GM19452 (cell line): ENCODE measurements around the gene SLCO3A1.

Experiments used
- ATAC-seq: cut with Tn5 transposase; IDR thresholded peaks from one replicate; pipeline ENCODE4 v1.9.1; 2021; ENCODE audit not compliant: unreplicated experiment

Gene SLCO3A1

DNA sequence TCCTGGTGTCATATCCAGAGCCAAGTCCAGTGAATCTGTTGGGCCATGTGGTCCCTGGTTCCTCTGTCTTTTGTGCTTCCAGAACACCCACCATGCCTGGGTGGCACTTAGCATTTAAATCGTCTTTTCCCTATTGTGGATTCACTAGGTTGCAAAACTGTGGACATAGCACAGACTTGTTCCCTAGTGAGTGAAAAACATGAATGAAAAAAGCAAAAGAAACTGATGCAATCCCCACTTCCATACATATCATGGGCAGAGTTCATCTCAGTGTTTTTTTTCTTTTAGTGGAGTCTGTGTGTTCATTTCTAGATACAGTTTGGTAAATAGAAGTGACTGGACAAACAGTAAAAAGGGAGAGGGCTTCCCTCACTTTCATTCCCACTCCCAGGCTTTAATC, 170.5 kb downstream of the SLCO3A1 start:
- ATAC-seq, result no peak

DNA sequence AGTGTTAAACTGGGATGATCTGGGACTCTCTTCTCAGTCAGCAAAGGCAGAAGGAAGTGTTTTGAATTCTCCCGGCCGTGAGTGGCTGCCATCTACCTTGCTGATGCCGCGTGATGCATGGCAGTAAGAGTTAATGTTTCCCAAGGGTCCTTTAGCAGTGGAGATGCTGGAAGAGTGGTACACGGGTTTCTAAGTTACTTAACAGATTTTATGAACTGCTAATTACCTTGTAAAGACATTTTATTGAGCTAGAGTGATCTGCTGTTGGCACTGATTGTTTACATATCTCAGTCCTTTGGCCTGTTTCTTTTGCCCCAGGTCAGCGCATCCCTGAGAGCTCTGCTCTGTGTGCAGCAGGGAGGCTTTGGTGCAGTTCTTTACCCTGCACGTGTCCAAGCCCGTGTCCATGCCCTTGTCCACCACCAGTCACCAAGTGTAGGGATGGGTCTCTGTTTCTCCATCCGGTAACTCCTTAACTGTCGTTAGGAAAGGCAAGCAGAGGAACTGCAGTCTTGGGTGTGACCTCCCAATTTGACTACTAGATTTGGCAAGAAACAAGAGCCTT, 172.3 kb downstream of the SLCO3A1 start:
- ATAC-seq, result no peak

DNA sequence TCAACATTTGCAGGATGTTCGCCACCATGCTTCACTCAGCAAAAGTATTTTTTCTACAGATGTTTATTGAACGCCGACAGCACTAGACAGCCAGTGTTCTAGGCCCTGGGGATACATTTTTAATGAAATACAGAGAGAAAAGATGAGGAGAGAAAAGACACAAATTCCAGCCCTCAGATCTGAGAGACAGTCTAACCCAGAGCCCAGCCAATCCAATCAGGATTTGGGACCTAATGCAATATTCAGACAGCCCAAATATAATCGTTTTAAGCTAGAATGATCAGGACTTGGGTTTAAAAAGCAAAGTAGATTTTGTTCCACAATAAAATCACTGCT, 174.8 kb downstream of the SLCO3A1 start:
- ATAC-seq, result no peak

DNA sequence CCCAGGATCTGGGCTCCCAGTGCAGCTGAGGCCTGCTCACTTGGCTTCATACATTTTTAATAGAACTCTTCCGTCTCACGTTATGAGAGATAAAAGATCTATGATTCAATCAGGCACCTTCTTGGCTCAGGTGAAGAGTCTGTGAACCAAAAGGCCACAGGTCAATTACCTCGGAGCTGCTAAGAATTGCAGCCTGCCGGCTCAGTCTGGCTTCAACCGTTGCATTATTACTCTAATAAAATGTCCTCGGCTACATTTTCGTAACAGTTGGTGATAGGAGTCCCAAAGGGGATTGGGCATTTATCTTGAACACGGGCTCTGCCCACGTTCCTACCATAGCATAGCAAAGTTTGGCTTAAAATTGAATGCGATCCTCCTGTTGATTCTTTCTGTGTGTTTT, 176.3 kb downstream of the SLCO3A1 start:
- ATAC-seq, result no peak

DNA sequence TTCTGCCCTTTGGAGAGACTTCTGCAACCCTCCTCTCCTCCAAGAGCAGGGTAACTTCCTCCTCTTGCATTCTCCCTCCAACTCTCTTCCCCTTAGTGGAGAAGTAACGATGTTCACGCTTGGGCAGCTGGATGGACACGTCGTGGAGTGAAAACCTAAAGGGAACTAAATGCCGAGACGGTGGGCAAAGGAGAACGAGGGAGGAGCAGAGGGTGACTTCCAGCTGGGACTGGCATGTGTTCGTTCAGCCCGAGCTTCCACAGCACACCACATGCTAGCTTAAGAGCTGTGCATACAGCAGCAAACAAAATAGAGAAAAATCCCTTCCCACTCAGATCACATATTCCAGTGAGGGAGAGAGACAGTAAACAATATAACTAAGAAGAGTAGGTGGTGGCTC, 179.8 kb downstream of the SLCO3A1 start:
- ATAC-seq, result no peak

DNA sequence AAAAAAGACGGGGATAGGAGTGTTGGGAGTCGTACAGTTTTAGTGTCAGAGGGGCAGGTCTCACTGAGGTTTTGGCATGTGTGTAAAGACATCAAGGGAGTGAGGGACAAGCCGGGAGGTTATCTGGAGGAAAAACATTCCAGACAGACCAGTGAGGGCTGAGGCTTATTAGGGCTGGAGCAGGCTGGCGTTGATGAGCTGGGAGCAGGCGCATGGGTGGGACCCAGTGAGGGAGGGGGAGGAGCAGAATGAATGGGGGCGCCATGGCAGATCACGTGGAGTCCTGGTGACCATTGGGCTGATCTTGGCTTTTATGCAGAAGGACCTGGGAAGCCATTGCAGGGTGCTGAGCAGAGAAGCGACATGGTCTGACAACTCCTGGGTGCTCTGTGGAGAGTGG, 180.2 kb downstream of the SLCO3A1 start:
- ATAC-seq, result no peak

DNA sequence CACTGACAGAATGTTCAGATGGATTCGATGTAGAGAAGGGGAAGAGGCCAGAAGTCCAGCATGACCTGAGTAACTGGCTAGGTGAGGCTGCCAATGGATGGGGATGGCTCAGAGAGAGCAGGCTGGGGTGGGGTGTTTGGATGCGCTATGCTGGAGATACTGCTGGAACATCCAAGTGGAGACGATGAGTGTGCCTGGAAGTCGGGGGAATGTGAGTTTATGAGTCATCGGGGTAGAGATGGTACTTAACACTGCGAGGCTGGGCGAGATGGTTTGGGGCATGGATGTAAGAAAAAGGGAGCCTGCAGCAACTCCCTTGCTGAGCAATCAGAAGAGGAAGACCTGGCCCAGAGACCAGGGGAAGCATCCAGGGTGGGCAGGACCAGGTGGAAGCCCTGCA, 180.7 kb downstream of the SLCO3A1 start:
- ATAC-seq, result no peak

DNA sequence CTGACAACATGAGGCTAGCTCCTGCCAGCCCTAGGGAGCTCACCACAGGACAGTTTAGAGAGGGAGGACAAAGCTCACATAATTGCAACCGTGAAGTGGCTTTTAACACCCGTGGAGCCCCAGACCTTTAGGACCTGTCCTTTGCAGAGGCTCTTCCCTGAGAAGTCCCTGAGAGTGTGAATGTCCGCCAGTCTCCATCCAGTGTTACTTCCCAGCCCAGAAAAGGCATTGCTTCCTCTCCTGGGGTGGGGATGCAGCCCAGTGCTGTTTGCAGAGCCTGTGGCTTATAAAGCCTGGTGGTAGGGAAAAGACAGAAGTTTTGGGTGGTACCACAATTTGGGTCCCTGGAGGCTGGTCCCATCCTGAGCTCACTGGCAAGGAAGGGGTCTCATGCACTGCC, 182.0 kb downstream of the SLCO3A1 start:
- no peak for ATAC-seq

DNA sequence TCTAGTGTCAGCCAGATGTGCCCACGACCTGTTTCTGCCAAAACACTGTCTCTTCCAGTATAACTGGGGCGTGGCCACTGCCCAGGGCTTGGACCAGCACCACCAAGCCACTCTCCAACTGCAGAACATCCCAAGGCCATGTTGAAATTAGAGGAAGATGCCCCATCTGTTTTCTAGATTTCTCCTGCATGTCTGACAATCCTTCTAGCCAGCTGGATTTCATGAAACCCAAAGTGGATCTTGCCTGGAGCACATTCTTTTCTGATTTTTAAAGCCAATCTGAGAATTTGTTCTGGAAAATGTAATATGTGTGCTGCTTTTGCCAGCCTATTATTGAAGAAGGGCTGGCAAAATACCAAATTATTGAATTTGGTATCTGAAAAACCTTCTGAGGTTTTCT, 182.5 kb downstream of the SLCO3A1 start:
- no peak for ATAC-seq

DNA sequence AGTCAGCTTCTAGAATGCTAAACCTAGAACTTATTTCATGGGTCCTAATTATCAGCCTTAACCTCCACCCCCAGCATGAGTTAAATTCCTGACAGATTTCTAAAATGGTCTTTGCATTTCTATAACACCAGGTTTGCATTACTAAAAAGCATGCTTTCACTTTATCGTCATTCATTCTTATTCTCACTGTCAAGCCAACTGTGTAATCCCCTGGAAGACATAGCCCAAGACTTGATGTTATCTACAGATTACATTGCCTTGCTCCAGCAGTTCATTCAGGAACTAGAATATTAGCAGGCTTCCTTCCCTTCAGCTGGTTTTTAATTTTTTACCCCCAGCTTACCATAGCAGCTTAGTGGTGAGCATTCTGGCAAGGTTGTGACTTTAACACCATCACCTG, 184.0 kb downstream of the SLCO3A1 start:
- ATAC-seq, result no peak

DNA sequence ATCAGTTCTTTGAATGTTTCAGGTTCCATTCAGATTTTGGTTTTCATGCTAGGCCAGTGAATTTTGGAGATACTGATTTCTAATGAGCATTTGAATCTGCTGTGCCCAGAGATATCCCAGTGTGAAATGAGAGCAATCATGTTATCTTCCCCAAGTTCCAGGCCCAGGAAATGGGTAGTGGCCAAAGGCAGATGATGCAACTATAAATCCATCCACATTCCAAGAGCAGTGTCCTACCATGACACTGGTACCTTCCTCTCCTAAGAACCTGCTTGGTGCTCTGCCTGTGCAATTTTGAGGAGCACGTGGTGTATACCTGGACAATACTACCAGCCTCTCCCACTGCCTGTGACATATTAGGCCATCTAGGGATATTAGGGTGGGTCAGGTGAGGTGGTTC, 186.8 kb downstream of the SLCO3A1 start:
- ATAC-seq, result no peak

DNA sequence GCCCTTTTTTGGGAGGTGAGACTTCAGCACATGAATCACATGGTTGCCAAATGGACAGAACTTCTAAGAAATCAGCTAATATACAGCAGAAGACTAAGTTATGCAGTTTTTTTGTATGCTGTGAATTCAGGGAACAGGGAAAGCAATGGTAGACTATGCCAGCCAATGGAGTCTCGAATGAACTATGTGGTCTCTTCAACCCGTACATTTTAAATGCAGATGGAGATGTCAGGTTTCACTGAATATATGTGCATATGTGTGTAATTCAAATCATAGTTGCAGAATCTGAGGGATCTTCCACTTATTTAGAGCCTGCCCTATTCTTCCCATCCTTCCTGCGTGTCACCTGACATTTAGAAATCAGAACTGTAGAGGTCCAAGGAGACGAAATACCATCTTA, 187.9 kb downstream of the SLCO3A1 start:
- no peak for ATAC-seq

DNA sequence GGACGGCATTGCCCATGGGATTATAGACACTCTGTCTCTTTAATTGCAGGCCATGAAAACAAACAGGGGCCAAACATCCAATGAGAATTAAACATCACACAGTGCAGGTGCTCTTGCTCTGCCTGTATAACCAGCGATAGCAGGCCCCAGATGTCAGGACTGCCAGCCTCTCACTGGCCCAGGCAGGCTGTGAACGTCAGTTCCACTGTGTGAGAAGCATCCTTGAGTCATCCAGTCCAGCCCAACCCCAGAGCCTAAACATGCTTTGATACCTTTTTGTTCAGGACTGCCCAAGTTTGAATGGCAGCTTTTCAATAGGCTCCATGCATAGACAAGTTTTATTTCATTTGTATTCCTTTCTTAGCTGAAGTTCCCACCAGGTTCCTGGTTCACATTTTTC, 189.8 kb downstream of the SLCO3A1 start:
- no peak for ATAC-seq

DNA sequence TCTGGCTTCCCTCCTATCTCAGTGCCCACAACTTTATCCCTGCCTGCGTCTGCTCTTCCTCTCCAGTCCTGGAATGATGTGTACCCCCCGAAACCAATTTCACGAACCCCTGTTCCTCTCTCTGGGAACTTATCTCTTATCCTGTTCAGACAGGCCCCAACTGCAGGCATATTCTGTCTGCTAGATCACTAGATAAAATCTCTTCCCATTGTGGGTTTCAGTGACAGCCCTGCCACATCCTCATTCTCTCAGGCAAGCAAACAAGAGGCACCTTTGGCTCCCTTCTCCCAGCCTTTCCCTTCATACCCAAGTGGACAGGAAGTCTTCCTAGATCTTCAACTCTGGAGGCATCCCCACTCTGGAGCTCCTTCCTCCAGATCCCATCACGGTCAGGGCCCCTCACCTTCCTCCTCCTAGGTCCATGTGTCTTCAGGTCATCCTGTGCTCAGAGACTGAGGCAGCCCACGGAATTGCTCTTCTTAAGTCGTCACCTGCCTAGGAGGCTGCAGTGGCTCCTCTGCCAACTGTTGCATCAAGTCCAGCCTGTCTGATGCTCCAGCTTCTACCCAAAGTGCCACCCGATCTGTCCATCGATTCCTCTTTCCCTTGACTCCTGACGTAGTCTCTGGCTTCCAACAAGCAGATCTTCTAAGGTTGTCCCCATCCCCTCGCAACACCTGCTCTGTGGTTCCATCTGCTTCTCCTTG, 190.8 kb downstream of the SLCO3A1 start:
- ATAC-seq, result no peak

DNA sequence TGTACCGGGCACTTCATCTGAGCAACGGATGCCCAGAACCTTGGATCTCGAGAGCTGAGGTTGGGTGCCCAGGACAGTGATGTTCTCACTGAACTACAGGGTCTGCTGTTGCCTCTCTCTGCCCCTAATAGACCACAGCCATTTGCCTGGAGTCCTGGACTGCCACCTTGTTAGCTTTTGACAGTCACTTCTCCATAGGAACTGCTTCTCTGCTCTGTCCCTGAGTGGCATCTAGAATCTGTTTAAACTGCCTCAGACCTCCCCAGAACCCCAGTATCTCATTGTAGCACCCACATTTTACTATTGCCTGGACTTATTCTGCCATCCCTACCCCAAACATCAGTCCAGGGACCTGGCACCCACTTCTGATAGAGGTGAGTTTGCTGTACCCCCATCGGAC, 194.4 kb downstream of the SLCO3A1 start:
- ATAC-seq, result no peak

DNA sequence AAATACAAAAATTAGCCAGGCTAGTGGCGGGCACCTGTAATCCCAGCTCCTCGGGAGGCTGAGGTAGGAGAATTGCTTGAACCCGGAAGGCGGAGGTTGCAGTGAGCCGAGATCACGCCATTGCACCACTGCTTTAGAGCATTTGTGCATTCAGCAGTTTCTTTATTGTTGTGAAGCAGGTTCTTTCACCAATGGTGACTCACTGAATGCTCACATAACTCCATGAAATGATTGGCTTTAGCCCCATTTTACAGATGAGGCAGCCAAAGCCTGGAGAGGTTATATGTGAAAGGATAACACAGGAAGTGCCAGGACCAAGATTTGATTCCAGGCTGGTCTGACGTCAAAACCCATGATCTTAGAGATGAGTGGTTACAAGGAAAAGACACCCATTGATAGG, 195.2 kb downstream of the SLCO3A1 start:
- no peak for ATAC-seq

DNA sequence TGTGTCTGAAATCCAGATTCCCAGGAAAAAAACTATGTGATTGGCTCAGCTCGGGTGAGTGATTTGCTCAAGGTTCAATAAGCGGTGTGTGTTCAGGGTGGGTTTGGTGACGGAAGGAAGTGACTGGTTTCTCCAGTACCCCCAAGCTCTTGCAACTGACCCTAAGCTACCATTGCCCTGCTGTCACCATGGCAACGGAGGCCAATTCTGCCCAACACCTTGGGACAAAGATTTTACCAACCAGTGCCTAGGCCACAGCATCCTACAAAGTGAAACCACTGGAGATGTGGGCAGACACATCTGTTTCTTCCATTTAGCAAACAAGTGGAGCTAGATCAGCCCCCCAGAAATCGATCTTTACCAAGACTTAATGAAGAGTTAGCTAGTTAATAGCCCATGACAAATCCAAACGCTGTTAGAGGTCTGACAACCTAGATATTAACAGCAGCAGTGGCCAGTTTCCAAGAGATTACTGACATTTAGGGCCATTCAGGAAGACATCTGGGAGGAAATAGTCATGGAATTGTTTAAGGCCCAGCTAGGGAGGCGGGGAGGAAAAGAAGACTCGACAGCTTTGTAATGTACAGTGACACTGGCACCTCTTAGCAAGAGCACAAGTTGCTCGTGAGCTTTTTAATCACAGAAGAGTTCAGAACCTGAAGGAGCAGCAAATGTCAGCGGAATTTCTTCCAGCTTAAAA, 195.9 kb downstream of the SLCO3A1 start:
- ATAC-seq, result no peak

DNA sequence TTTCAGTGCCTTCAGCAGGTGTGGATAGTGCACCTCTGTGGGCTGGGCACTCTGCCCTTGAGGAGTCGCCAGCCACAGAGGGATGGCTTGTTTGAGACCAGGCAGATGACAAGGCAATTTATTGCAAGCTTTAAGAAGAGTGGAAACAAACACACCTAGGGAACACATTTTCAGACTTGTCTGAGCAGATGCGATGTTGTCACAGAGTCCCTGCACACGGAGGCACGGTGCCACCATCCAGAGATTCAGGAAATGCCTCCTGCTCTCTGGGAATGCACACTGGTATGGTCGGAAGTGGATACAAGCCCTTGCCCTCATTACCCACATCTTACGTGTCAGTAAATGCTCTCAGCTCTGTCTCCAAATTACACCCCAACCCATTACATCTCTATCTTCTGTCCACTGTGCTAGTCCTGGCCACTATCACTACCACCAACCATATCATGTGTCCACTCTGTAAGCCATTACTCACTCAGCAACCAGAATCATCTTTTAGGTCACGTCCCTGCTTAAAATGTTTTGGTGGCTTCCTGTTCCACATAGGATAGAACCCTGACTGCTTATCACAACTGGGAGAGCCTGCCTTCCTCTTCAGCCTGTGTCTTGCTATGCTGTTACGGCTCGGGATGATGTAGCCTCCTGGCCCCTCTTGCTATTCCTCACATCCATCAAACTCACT, 196.9 kb downstream of the SLCO3A1 start:
- ATAC-seq, result no peak

DNA sequence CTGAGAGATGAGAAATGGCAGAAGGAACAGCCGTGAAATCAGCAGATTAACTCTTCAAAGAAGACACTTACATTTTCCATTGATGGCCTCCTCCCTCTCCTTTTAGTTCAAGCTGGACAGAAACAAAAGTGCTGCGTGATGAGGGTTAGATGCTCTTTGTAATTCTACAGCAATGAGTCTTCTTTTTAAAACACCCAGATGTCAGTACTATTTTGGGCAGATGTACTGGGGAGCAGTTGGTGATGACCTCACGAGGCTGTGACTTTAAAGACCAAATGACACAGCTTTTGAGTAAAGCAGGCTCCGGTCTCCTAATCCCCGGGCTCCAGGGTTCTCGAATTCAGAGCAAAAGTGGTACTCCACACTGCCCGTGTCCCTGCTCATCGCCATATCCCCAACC, 198.2 kb downstream of the SLCO3A1 start:
- ATAC-seq, result no peak

DNA sequence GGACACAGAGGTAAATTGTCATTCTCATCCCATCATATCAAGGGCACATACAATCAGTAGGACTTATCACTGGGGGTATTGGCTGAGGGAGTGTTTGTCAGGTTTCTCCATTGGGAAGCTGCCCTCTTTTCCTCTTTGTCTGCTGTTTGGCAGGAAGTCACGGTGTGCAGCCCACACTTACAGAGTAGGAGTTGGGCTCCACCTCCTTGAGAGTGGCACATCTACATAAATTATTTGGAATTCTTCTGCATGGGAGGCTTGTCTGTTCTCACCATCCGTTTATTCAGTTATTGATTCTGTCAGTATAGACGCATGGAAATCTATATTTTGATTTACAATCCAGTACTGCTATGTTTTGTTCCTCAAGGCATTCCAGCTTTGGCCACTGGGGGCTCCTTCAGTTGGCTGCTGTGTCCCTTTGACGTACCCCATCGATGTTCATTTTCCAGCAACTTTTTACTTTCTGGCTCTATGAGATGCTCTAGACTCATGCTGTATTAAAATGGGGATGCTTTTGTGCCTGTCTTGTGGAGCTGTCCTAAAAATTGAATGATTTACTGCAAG, 200.3 kb downstream of the SLCO3A1 start:
- ATAC-seq, result no peak

DNA sequence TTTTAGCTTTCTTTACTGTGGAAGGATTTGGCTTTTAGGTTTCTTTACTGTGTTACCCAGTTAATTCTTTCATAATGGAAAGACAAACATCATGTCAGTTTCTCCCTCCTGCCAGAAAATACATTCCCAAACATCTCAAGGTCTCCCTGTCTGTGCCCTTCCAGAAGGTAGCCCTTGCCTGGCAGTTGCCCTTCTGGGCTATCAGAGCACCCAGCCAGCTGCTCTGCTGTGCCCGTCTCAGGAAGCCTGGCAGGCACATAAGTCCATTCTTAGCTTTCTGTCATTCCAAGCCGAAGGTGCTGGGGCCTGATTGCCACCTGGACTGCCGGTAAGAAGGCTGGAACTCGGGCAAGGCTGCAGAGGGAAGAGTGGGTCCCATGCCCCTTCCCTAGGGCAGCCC, 203.4 kb downstream of the SLCO3A1 start:
- no peak for ATAC-seq
